ENCODE data around the gene GEN1.
"Not testable (repeated sequence)": the region's sequence is repeated elsewhere in the genome, so short reads cannot be mapped to it uniquely, and the experiment has no call there.

The GEN1 gene

GRCh38 chr2:17815468-17816184, 61.7 kb downstream of the GEN1 start:
- H3K4me3 Mint-ChIP-seq, result peak overlapping the region; percentile 10 to 12
- no peak for DNase-seq
- ATAC-seq (replicated peaks), result peak in 1 of 2 donors; percentile 15
- H3K27me3 Mint-ChIP-seq, result no peaks in the 10 kb centered on the region
- no peaks in the 10 kb centered on the region for H3K36me3 Mint-ChIP-seq
- peaks cover 50 to 83% of the 10 kb centered on the region in 2 donors for H3K4me1 Mint-ChIP-seq
- peak overlapping the region; percentile 9 for H3K27ac Mint-ChIP-seq
- H3K9me3 Mint-ChIP-seq, result no peaks in the 10 kb centered on the region

DNA sequence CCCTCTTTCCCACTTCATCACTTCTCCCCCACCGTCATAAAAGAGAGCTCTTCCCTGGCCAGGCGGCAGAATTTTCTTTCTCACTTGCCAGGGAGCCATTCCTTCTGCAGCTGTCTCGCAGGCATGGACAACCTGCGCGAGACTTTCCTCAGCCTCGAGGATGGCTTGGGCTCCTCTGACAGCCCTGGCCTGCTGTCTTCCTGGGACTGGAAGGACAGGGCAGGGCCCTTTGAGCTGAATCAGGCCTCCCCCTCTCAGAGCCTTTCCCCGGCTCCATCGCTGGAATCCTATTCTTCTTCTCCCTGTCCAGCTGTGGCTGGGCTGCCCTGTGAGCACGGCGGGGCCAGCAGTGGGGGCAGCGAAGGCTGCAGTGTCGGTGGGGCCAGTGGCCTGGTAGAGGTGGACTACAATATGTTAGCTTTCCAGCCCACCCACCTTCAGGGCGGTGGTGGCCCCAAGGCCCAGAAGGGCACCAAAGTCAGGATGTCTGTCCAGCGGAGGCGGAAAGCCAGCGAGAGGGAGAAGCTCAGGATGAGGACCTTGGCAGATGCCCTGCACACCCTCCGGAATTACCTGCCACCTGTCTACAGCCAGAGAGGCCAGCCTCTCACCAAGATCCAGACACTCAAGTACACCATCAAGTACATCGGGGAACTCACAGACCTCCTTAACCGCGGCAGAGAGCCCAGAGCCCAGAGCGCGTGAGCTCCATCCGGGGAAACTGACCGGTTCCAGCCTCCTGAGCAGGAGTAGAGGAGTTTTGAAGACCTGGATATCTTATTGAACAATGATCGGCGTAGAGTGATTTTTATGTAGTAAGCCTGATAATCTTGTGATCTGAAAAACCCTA, 62.7 kb downstream of the GEN1 start, which contains the start of gene MSGN1:
Gene MSGN1, plus strand, starts transcription at position 65 of the 850 bp plus-strand sequence. Its CDS starts 59 bp downstream, at position 124.
- ATAC-seq (replicated peaks) (no peak), DNase-seq (no peak)
- H3K4me3 Mint-ChIP-seq, result peak within 1 kb of the TSS; percentile 10 to 12
- no peaks in the 10 kb centered on the region for H3K27me3 Mint-ChIP-seq
- no peaks in the 10 kb centered on the region for H3K9me3 Mint-ChIP-seq
- peak within 1 kb of the TSS; percentile 84 for H3K27ac Mint-ChIP-seq
- no peaks in the 10 kb centered on the region for H3K36me3 Mint-ChIP-seq
- peaks cover 56 to 86% of the 10 kb centered on the region in 2 donors for H3K4me1 Mint-ChIP-seq

GRCh38 chr2:17818235-17818815, 64.4 kb downstream of the GEN1 start:
- ATAC-seq (replicated peaks), result no peak
- no peak for DNase-seq
- Mint-ChIP-seq H3K36me3 (no peaks in the 10 kb centered on the region), H3K4me3 (no peak overlapping the region), H3K9me3 (no peaks in the 10 kb centered on the region), H3K4me1 (peaks cover 57 to 86% of the 10 kb centered on the region in 2 donors), H3K27me3 (no peaks in the 10 kb centered on the region), H3K27ac (no peak overlapping the region)

DNA sequence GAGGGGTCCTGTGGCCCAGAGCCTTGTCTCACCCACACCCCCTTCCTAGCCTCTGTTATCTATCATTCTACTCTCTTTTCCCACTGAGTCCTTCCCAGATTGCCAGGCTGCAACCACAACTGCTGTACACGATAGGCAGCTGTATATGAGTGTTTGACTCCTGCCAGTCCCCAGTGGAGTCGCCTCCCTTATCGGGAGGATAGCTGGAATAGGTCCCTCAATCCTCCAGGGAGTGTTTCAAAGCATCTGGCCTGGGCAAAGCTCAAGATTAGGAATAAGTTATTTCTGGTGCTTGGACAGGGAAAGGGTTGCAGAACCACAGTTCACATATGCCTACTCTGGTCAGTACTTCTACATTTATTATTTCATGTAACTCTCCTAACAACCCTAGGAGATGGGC, 67.1 kb downstream of the GEN1 start:
- DNase-seq (no peak), ATAC-seq (replicated peaks) (peak in 1 of 2 donors; percentile 4)
- H3K4me1 Mint-ChIP-seq, result peaks cover 52 to 84% of the 10 kb centered on the region in 2 donors
- H3K4me3 Mint-ChIP-seq, result no peak overlapping the region
- no peaks in the 10 kb centered on the region for H3K27me3 Mint-ChIP-seq
- H3K27ac Mint-ChIP-seq, result peak overlapping the region; percentile 2
- H3K36me3 Mint-ChIP-seq, result peaks cover 3 to 5% of the 10 kb centered on the region in 2 donors
- H3K9me3 Mint-ChIP-seq, result peaks cover 0 to 4% of the 10 kb centered on the region in 2 donors

- ATAC-seq (replicated peaks) (peak; percentile 62 to 66), DNase-seq (no peak)
- peaks cover 3 to 5% of the 10 kb centered on the region in 2 donors for H3K36me3 Mint-ChIP-seq
- H3K9me3 Mint-ChIP-seq, result peaks cover 0 to 4% of the 10 kb centered on the region in 2 donors
- H3K27ac Mint-ChIP-seq, result peak overlapping the region; percentile 84
- no peaks in the 10 kb centered on the region for H3K27me3 Mint-ChIP-seq
- H3K4me1 Mint-ChIP-seq, result peaks cover 46 to 84% of the 10 kb centered on the region in 2 donors
- H3K4me3 Mint-ChIP-seq, result peak overlapping the region; percentile 18 to 26
These were observed 67.9 kb downstream of the GEN1 start for GRCh38 chr2:17821535-17822444.

- Mint-ChIP-seq H3K27me3 (no peaks in the 10 kb centered on the region), H3K4me3 (peak overlapping the region; percentile 4 to 32), H3K36me3 (peaks cover 3 to 5% of the 10 kb centered on the region in 2 donors), H3K4me1 (peaks cover 42 to 76% of the 10 kb centered on the region in 2 donors), H3K27ac (peak overlapping the region; percentile 84), H3K9me3 (peaks cover 0 to 4% of the 10 kb centered on the region in 2 donors)
- DNase-seq (no peak), ATAC-seq (replicated peaks) (peak; percentile 70 to 81)
These were observed 68.6 kb downstream of the GEN1 start for GRCh38 chr2:17822445-17823117.

DNA sequence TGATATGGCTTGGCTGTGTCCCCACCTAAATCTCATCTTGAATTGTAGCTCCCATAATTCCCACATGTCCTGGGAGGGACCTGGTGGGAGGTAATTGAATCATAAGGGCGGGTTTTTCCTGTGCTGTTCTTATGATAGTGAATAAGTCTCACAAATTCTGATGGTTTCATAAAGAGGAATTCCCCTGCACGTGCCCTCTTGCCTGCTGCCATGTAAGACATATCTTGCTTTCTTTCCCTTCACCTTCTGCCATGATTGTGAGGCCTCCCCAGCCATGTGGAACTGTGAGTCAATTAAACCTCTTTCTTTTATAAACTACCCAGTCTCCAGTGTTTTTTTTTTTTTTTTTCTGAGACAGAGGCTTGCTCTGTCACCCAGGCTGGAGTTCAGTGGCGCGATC, 69.7 kb downstream of the GEN1 start:
- H3K9me3 Mint-ChIP-seq, H3K27me3 Mint-ChIP-seq, H3K36me3 Mint-ChIP-seq, H3K27ac Mint-ChIP-seq, DNase-seq: not testable (repeated sequence)
- Mint-ChIP-seq H3K4me3 (peak overlapping the region in 1 of 2 donors; percentile 41), H3K4me1 (peaks cover 39 to 70% of the 10 kb centered on the region in 2 donors)
- ATAC-seq (replicated peaks), result peak in 1 of 2 donors; percentile 31

DNA sequence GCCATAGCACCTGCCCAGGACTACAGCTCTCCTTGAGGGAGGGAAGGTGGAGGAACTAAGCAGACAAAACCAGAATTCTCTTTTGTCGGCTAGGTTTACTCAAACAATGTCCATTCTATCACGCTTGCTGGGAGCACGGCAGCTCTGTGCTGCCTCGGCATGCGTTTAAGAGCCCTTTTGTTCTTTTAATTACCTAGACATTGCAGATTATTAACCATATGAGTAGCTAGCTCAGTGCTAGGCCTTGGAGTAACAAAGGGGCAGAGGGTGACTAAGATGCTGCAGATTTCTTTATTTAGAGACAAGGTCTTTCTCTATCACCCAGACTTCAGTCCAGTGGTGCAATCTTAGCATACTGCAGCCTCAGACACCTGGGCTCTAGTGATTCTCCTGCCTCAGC, 73.4 kb downstream of the GEN1 start:
- Mint-ChIP-seq H3K4me1 (peaks cover 28 to 59% of the 10 kb centered on the region in 2 donors), H3K9me3 (peaks cover 8 to 12% of the 10 kb centered on the region in 2 donors), H3K36me3 (peaks cover 3 to 17% of the 10 kb centered on the region in 2 donors), H3K4me3 (no peak overlapping the region), H3K27ac (no peak overlapping the region), H3K27me3 (no peaks in the 10 kb centered on the region)
- DNase-seq, result no peak
- ATAC-seq (replicated peaks), result no peak

GRCh38 chr2:17827785-17828184, 73.8 kb downstream of the GEN1 start:
- Mint-ChIP-seq H3K27me3 (no peaks in the 10 kb centered on the region), H3K27ac (no peak overlapping the region), H3K4me1 (peaks cover 25 to 54% of the 10 kb centered on the region in 2 donors), H3K4me3 (no peak overlapping the region), H3K36me3 (peaks cover 3 to 17% of the 10 kb centered on the region in 2 donors), H3K9me3 (peaks cover 8 to 12% of the 10 kb centered on the region in 2 donors)
- no peak for ATAC-seq (replicated peaks)
- no peak for DNase-seq

- peaks cover 8 to 9% of the 10 kb centered on the region in 2 donors for H3K9me3 Mint-ChIP-seq
- DNase-seq (peak; percentile 50), ATAC-seq (replicated peaks) (peak; percentile 91 to 93)
- peaks cover 0 to 12% of the 10 kb centered on the region in 2 donors for H3K36me3 Mint-ChIP-seq
- peak overlapping the region; percentile 54 to 79 for H3K4me3 Mint-ChIP-seq
- H3K27ac Mint-ChIP-seq, result peak overlapping the region; percentile 9
- peaks cover 14 to 31% of the 10 kb centered on the region in 2 donors for H3K4me1 Mint-ChIP-seq
- no peaks in the 10 kb centered on the region for H3K27me3 Mint-ChIP-seq
These were observed 76.4 kb downstream of the GEN1 start for GRCh38 chr2:17830053-17831034.

DNA sequence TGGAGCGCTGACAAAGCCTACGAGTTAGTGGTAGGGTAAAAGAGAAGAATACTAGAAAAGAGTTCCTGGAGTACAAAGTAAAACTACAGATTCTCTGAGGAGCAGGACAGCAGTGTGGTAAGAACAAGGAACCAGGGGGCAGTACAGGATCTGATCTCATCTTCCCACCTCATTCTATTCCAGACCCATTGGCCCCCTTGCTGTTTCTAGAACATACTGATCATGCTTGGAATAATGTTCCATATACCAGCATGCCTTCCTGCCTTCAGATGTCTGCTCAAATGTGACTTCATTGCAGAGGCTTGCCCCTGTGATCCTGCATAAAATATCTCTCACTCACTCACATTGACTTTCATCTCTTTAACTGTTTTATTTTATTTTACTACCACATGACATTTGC, 81.6 kb downstream of the GEN1 start:
- Mint-ChIP-seq H3K4me1 (peaks cover 3 to 4% of the 10 kb centered on the region in 2 donors), H3K27ac (no peak overlapping the region), H3K9me3 (no peaks in the 10 kb centered on the region), H3K36me3 (no peaks in the 10 kb centered on the region), H3K4me3 (no peak overlapping the region), H3K27me3 (no peaks in the 10 kb centered on the region)
- ATAC-seq (replicated peaks), result no peak
- DNase-seq, result no peak

Measured in stimulated activated naive B cell treated with anti-CD40 and anti-IgM and Interleukin-4, amounts not matched to agents 10 μg/mL and 1 μg/mL and 100 μg/mL, for 72 hours (primary cell).